Common myeloid progenitor, CD34-positive (primary cell): ENCODE data around the gene GPR151.

Source experiments
- CTCF ChIA-PET: fragments of 350-600 bp; sonication (Branson Sonifier 250); formaldehyde crosslinking; loops from one replicate; lab custom pipeline; 2021; ENCODE audit warnings: antibody characterized with exemption; lab: Charles Lee
- POLR2A ChIA-PET: fragments of 350-600 bp; sonication (Branson Sonifier 250); formaldehyde crosslinking; loops from one replicate; lab custom pipeline; 2021; ENCODE audit warnings: antibody characterized with exemption; lab: Charles Lee
- DNase-seq, 3 donors: peaks; one replicate each; pipeline versions ENCODE4 v3.0.0 to v3.0.0-alpha.2; 2013
- H3K27ac ChIP-seq, 2 experiments: 1 replicate in 1 of 2; 2 replicates in 1 of 2; pipeline ENCODE4 v1.7.0; 2013; ENCODE audit warnings: inconsistent platforms in 2 of 2, low read length in 2 of 2, mild to moderate bottlenecking in 2 of 2, low read depth in 1 of 2, moderate library complexity in 1 of 2; ENCODE audit not compliant: severe bottlenecking in 2 of 2, insufficient read depth in 1 of 2, poor library complexity in 1 of 2
- H3K27me3 ChIP-seq, 5 experiments: replicated peaks in 2 of 5; 1 replicate in 3 of 5; 2 replicates in 2 of 5; pipeline versions ENCODE4 v1.6.1 to v1.7.0; 2013; ENCODE audit warnings: low read length in 4 of 5, mild to moderate bottlenecking in 2 of 5, moderate library complexity in 2 of 5, inconsistent platforms in 1 of 5; ENCODE audit not compliant: insufficient read depth in 5 of 5, control insufficient read depth in 4 of 5
- H3K36me3 ChIP-seq, 4 experiments: 1 replicate in 2 of 4; 2 replicates in 2 of 4; pipeline versions ENCODE4 v1.6.1 to v1.7.0; 2013; ENCODE audit warnings: low read length in 3 of 4, control low read depth in 1 of 4, mild to moderate bottlenecking in 1 of 4; ENCODE audit not compliant: control insufficient read depth in 4 of 4, insufficient read depth in 4 of 4
- H3K4me1 ChIP-seq, 4 experiments: 1 replicate in 3 of 4; 2 replicates in 1 of 4; pipeline versions ENCODE4 v1.6.1 to v1.7.1; 2013; ENCODE audit warnings: low read length in 3 of 4, mild to moderate bottlenecking in 3 of 4, control low read depth in 1 of 4, inconsistent platforms in 1 of 4, moderate library complexity in 1 of 4; ENCODE audit not compliant: control insufficient read depth in 4 of 4, insufficient read depth in 4 of 4; ENCODE audit errors: control extremely low read depth in 1 of 4
- H3K4me3 ChIP-seq, 7 experiments: 1 replicate in 4 of 7; 2 replicates in 3 of 7; pipeline versions ENCODE4 v1.5.1 to v1.7.0; 2013; ENCODE audit warnings: mild to moderate bottlenecking in 7 of 7, low read length in 6 of 7, moderate library complexity in 6 of 7, inconsistent platforms in 2 of 7, low read depth in 2 of 7, control low read depth in 1 of 7; ENCODE audit not compliant: insufficient read depth in 4 of 7, control insufficient read depth in 1 of 7; ENCODE audit errors: extremely low read depth in 1 of 7
- H3K9me3 ChIP-seq, 5 experiments: 1 replicate in 4 of 5; 2 replicates in 1 of 5; pipeline versions ENCODE4 v1.6.1 to v1.7.1; 2013; ENCODE audit warnings: low read length in 4 of 5, mild to moderate bottlenecking in 2 of 5, inconsistent platforms in 1 of 5, low read depth in 1 of 5, moderate library complexity in 1 of 5; ENCODE audit not compliant: control insufficient read depth in 4 of 5, insufficient read depth in 2 of 5; ENCODE audit errors: control extremely low read depth in 1 of 5
- WGBS: methylation state at CpG from one replicate; pipeline ENCODE4 v1.1.5; 2013; ENCODE audit not compliant: insufficient coverage; 5-methylcytosine and 5-hydroxymethylcytosine counted together

The GPR151 gene

DNA sequence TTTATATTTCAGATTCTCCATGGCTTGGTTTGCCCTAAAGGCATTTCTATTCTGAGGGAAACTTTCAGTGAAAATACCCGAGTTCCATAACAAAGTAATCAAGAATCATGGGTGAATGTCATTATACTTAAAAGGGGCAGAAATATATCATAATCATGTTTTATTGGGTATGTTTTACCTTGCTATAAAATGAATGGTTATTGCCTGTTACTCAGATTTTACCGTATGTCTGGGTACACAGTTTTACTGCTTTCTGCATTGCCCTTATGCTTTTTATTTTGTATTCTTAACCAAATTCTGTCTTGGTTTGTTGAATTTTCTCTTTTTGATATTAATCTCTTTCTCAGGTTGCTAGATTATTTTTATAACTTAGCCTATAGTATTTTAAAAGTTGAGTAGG, 2.5 kb downstream of the GPR151 start:
- H3K27me3 ChIP-seq, result no peaks in the 10 kb centered on the region
- WGBS, result 100% methylated on average over 1 of the region's 2 CpGs
- ChIA-PET CTCF (interaction anchor here (0.7 to 1.0 kb wide), 2 partner anchors 8 to 15 kb away, joined by 3 to 4 read pairs; no protein-coding TSS in a partner anchor), POLR2A (no interaction called here)
- no peak overlapping the region for H3K27ac ChIP-seq
- peaks cover 11 to 38% (median 24%) of the 10 kb centered on the region in 4 experiments for H3K36me3 ChIP-seq
- H3K4me1 ChIP-seq, result peaks cover 0 to 4% (median 0%) of the 10 kb centered on the region in 4 experiments
- DNase-seq, result no peak
- no peak overlapping the region for H3K4me3 ChIP-seq
- H3K9me3 ChIP-seq, result no peaks in the 10 kb centered on the region

DNA sequence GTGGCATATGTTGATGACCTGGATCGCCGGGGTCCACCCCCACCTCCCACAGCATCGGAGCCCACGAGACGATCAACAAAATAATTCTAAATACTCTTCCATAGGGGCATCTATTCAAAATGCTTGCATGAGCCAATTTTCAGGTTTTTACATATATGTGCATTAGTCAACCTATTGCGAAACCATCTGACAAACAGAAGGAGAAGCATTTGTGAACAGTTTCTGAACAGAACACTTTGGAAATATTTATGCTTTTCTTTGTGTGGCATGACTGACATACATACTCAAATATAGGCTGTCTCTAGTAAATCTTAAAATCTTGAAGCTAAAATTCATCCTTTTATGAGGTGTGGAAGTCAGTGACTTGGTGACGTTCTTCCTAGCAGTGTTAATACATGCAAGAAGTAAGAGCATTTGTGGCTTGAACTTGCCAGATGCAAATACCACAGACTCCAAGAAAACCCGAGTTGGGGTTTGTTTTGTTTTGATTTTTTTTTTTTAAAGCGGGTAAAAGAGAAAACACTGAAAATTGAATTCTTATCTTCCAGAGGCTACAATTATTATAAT, 5.3 kb downstream of the GPR151 start:
- ChIA-PET POLR2A (no interaction called here), CTCF (interaction anchor here (0.6 to 1.4 kb wide), 2 partner anchors 23 to 72 kb away, joined by 3 to 4 read pairs; no protein-coding TSS in a partner anchor)
- Histone ChIP-seq H3K9me3 (no peaks in the 10 kb centered on the region), H3K36me3 (peaks cover 17 to 63% (median 45%) of the 10 kb centered on the region in 4 experiments), H3K27ac (no peak overlapping the region), H3K27me3 (no peaks in the 10 kb centered on the region), H3K4me3 (no peak overlapping the region), H3K4me1 (no peaks in the 10 kb centered on the region)
- no peak for DNase-seq
- 96% methylated on average over 5 of the region's 9 CpGs for WGBS

DNA sequence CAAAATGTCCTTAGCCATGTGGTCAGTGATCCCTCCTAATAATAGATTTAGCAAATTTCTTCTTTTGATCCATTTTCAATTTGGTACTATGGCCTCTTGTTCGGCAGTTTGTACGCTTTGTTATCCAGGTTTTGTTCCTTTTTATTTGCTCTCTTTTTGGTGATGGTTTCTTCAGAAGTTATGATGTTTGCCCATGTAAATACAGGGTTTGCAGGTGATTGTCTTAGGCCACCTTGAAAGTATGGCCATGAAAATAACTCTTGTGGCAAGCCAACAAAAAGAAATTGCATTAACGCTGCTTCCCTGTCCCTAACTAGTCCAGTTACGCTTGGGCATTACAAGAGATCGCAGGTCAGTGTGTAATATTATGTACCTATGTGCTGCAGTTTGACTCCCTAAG, 8.6 kb downstream of the GPR151 start:
- POLR2A ChIA-PET, result no interaction called here
- H3K27me3 ChIP-seq, result no peaks in the 10 kb centered on the region
- 100% methylated on average over 1 of the region's 5 CpGs for WGBS
- H3K4me3 ChIP-seq, result no peak overlapping the region
- CTCF ChIA-PET, result no interaction called here
- no peak for DNase-seq
- H3K4me1 ChIP-seq, result no peaks in the 10 kb centered on the region
- peaks cover 33 to 83% (median 62%) of the 10 kb centered on the region in 4 experiments for H3K36me3 ChIP-seq
- no peaks in the 10 kb centered on the region for H3K9me3 ChIP-seq
- no peak overlapping the region for H3K27ac ChIP-seq

DNA sequence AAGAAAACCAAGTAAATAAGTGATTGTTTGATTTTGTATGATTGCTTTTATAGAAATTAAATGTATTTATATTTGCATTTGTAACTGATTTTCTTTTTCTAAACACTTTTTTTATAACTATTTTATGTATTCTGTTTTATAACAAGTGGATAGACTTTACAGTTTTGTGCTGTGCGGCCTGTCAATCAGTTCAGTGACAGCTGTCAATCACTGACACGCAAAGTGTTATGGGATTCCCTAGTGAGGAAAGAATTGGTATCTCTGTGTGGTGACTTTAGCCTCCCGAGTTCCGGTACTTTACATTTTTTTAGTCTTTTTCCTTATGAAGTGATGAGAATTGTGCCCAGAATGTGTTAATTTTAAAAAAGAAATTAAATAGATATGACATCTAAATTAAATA, 16.3 kb downstream of the GPR151 start:
- H3K36me3 ChIP-seq, result peaks cover 14 to 46% (median 27%) of the 10 kb centered on the region in 4 experiments
- DNase-seq, result no peak
- no peak overlapping the region for H3K27ac ChIP-seq
- CTCF ChIA-PET, result interaction anchor here (1.0 to 1.5 kb wide), 3 partner anchors 12 to 72 kb away, joined by 3 to 4 read pairs (median 3); no protein-coding TSS in a partner anchor
- H3K4me1 ChIP-seq, result no peaks in the 10 kb centered on the region
- 100% methylated on average over 2 of the region's 4 CpGs for WGBS
- H3K27me3 ChIP-seq, result no peaks in the 10 kb centered on the region
- H3K4me3 ChIP-seq, result no peak overlapping the region
- POLR2A ChIA-PET, result interaction anchor here (0.6 kb wide), 1 partner anchor 53 kb away, joined by 5 read pairs; no protein-coding TSS in a partner anchor
- H3K9me3 ChIP-seq, result no peaks in the 10 kb centered on the region

DNA sequence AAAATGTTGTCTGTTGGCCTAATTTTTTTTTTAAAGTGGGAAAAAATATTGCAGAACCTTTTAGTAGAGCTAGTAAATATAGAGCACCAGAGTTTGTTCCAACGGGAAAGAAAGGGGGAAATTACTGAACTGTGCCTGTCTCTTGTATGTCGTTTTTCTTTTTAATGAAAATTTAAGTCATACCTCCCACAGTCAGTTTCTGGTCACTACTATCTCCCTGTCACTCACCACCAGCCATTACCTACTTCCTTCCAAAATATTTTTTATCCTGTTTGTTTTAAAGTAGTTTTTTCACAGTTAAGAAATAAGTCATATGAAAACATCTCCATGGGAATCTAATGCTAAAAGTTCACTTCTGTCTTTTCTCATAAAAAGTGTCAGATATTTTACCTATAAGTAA, 21.3 kb downstream of the GPR151 start:
- H3K4me1 ChIP-seq, result no peaks in the 10 kb centered on the region
- no peaks in the 10 kb centered on the region for H3K27me3 ChIP-seq
- no peak for DNase-seq
- peaks cover 11 to 66% (median 21%) of the 10 kb centered on the region in 4 experiments for H3K36me3 ChIP-seq
- ChIA-PET CTCF (no interaction called here), POLR2A (no interaction called here)
- no peaks in the 10 kb centered on the region for H3K9me3 ChIP-seq
- H3K4me3 ChIP-seq, result no peak overlapping the region
- no peak overlapping the region for H3K27ac ChIP-seq
- WGBS, result no CpG with 5 or more reads among the region's 2 CpGs

DNA sequence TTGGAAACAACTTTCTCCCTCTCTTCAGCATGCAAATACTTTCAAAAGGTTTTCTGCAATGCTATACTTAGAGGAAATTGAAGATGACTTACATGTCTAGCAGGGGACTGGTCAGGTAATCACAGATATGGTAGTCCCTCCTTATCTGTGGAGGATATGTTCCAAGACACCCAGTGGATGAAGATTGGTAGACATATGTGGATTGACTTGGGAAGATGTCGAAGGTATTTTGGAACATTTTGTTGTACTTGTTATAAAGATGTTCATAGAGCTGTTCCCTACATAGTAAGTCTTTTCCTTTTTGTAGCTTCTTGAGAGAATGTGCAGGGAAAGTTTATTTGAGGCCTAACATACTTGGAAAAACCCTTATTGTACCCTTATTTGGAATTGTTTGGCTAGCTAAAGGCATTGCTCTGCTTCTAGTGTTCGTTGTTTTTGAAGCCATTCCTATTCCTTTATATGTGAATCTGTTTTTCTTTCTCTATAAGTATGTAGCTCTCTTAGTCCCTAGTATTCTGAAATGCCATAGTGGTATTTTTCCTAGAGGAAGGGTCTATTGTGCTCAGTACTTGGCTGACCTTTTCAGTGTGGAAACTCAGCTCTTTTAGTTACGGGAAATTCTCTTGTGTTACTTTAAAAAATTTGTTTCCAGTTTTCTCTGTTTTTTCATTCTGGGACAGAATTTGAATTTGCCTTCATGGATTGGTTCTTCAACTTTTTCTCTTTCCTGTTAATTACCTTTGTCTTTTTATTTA, 25.7 kb downstream of the GPR151 start:
- H3K36me3 ChIP-seq, result peaks cover 6 to 68% (median 29%) of the 10 kb centered on the region in 4 experiments
- H3K4me1 ChIP-seq, result no peaks in the 10 kb centered on the region
- no peak for DNase-seq
- H3K27ac ChIP-seq, result no peak overlapping the region
- 100% methylated on average over 2 of the region's 3 CpGs for WGBS
- ChIA-PET POLR2A (interaction anchor here (0.6 to 0.7 kb wide), 2 partner anchors 10 to 199 kb away, joined by 3 to 10 read pairs; no protein-coding TSS in a partner anchor), CTCF (interaction anchor here (1.2 kb wide), 1 partner anchor 20 kb away, joined by 4 read pairs; no protein-coding TSS in a partner anchor)
- no peaks in the 10 kb centered on the region for H3K9me3 ChIP-seq
- H3K4me3 ChIP-seq, result no peak overlapping the region
- H3K27me3 ChIP-seq, result no peaks in the 10 kb centered on the region
